ENCODE measurements around the gene GSDMA.

GSDMA gene

DNA sequence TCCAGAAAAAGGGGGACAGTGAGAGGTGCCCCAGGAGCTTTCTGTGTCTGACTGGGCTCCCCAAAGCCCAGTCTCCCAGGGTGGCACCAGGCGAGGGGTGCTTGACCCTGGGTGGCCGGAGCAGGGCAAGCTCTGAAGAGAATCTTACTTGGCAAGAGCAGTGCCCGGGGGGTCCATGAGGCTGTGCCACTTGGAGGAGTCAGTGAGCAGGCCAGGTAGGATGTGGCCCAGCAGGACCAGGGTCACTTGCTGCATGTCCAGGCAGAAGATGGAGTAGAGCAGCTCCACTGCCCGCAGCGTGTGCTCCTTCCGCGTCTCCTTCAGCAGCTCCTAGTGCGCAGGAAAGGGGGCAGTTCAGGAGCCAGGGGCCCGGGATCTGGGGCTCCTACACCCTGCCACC, 59.7 kb downstream of the GSDMA start:
- Mint-ChIP-seq H3K4me3 (no peak overlapping the region), H3K27ac (no peak overlapping the region), H3K9me3 (no peaks in the 10 kb centered on the region), H3K36me3 (ENCODE audit: low read depth) (peaks cover 31% of the 10 kb centered on the region), H3K4me1 (ENCODE audit: low read depth) (peaks cover 19% of the 10 kb centered on the region), H3K27me3 (ENCODE audit: low read depth) (no peaks in the 10 kb centered on the region)
- DNase-seq (ENCODE audit: low spot score) = no peak

DNA sequence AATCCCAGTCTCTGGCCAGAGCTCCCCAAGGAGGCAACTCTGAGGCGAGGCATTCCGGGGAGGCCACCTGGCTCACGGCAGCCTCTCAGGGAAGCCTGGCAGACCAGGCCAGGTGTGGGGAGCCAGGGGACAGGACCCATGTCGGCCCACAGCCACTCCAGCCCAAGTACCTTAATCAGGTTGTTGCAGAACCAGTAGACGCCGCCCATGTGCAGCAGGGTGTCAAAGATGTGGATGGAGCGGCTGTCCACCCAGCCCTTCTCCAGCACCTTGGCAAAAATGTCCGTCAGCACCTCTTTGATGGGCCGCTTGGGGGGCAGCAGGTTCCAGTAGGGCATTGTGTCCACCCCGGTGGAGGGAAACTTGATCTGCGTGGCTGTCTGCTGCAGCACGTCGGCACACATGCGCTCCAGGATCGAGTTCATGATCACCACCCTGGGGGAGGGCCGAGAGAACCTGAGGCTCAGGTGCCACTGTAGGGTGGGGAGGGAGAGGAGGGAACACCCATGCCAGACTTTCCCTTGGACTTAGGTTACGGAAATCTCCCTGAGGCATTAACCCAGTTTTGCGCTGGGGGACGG, 60.2 kb downstream of the GSDMA start:
- Mint-ChIP-seq H3K4me3 (no peak overlapping the region), H3K27ac (no peak overlapping the region), H3K9me3 (no peaks in the 10 kb centered on the region), H3K36me3 (ENCODE audit: low read depth) (peaks cover 31% of the 10 kb centered on the region), H3K27me3 (ENCODE audit: low read depth) (no peaks in the 10 kb centered on the region), H3K4me1 (ENCODE audit: low read depth) (peaks cover 19% of the 10 kb centered on the region)
- DNase-seq (ENCODE audit: low spot score) = no peak

- Mint-ChIP-seq H3K4me1 (ENCODE audit: low read depth) (peaks cover 19% of the 10 kb centered on the region), H3K27ac (no peak overlapping the region), H3K9me3 (no peaks in the 10 kb centered on the region), H3K27me3 (ENCODE audit: low read depth) (no peaks in the 10 kb centered on the region), H3K4me3 (no peak overlapping the region), H3K36me3 (ENCODE audit: low read depth) (peaks cover 34% of the 10 kb centered on the region)
- no peak for DNase-seq (ENCODE audit: low spot score)
Observed at GRCh38 chr17:40023590-40024292, 60.9 kb downstream of the GSDMA start.

- no peaks in the 10 kb centered on the region for H3K27me3 Mint-ChIP-seq (ENCODE audit: low read depth)
- no peak overlapping the region for H3K27ac Mint-ChIP-seq
- peaks cover 43% of the 10 kb centered on the region for H3K36me3 Mint-ChIP-seq (ENCODE audit: low read depth)
- H3K4me3 Mint-ChIP-seq = no peak overlapping the region
- DNase-seq (ENCODE audit: low spot score) = no peak
- peaks cover 19% of the 10 kb centered on the region for H3K4me1 Mint-ChIP-seq (ENCODE audit: low read depth)
- H3K9me3 Mint-ChIP-seq = no peaks in the 10 kb centered on the region
Observed at GRCh38 chr17:40024901-40025300, 62.1 kb downstream of the GSDMA start.

DNA sequence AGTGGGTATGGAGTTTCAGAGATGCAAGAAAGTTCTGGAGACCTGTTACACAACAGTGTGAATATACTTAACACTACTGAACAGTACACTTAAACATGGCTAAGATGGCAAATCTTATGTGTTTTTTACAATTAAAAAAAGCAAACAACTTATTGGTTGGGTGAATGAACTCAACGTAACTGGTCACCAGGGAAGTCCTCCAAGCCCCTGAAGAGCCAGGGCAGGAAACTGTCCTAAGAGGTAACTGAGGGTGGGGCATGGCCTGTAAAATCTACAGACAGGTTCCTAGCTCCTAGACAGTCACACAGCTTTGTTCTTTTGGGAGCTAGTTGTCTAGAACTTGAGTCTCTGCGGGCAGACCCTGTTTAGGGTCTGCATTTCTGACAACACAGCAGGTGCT, 62.8 kb downstream of the GSDMA start:
- H3K36me3 Mint-ChIP-seq (ENCODE audit: low read depth) = peaks cover 41% of the 10 kb centered on the region
- DNase-seq (ENCODE audit: low spot score) = no peak
- H3K27me3 Mint-ChIP-seq (ENCODE audit: low read depth) = no peaks in the 10 kb centered on the region
- no peaks in the 10 kb centered on the region for H3K9me3 Mint-ChIP-seq
- peak overlapping the region; percentile 20 for H3K27ac Mint-ChIP-seq
- H3K4me3 Mint-ChIP-seq = peak overlapping the region; percentile 25
- H3K4me1 Mint-ChIP-seq (ENCODE audit: low read depth) = peaks cover 19% of the 10 kb centered on the region

GRCh38 chr17:40025991-40026815, 63.4 kb downstream of the GSDMA start:
- no peaks in the 10 kb centered on the region for H3K9me3 Mint-ChIP-seq
- H3K27ac Mint-ChIP-seq = peak overlapping the region; percentile 20
- no peaks in the 10 kb centered on the region for H3K27me3 Mint-ChIP-seq (ENCODE audit: low read depth)
- peaks cover 19% of the 10 kb centered on the region for H3K4me1 Mint-ChIP-seq (ENCODE audit: low read depth)
- no peak for DNase-seq (ENCODE audit: low spot score)
- H3K36me3 Mint-ChIP-seq (ENCODE audit: low read depth) = peaks cover 45% of the 10 kb centered on the region
- peak overlapping the region; percentile 25 for H3K4me3 Mint-ChIP-seq

DNA sequence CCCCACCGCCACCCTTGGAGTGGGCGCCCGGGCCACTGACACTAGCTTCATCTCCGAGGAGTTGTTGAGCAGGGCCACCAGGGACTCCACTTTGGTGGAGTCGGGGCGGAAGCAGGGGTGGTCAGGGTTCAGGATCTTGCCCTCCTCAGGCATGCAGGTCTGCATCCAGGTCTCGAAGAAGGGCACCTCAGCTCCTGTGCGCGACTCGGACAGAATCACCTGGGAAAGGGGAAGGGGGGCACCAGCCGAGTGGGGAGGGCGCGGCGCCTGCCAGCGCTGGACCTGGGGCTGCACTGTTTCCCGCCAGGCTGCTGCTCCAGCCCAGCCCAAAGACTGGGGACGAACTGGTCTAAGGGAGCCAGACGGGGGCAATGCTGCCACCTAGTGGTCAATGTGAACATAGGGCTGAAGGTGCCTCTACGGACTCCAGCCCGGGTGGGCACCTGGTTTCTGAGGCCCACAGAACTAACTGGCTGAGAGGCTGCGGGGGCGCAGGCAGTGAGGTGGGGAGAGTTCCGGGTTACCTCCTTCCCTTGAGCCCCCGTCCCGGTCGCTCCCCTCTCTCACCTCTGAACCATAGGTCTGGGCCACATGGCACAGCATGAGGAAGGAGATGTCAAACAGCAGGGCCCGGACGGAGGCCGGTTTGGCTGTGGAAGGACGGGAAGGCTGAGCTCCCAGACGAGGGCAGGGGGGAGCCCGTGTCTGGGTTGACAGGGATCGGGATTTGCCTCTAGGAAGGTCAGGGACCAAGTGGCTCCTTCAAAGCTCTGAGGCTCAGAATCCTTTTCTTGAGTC, 64.2 kb downstream of the GSDMA start:
- no peak overlapping the region for H3K27ac Mint-ChIP-seq
- peak; percentile 58 for DNase-seq (ENCODE audit: low spot score)
- no peaks in the 10 kb centered on the region for H3K27me3 Mint-ChIP-seq (ENCODE audit: low read depth)
- H3K4me3 Mint-ChIP-seq = no peak overlapping the region
- H3K4me1 Mint-ChIP-seq (ENCODE audit: low read depth) = peaks cover 19% of the 10 kb centered on the region
- H3K9me3 Mint-ChIP-seq = no peaks in the 10 kb centered on the region
- peaks cover 41% of the 10 kb centered on the region for H3K36me3 Mint-ChIP-seq (ENCODE audit: low read depth)
